B cell (primary cell): Measurements from ENCODE around the gene CFAP77. TPM values are rescaled to one million over a fixed set of nuclear protein-coding genes. Genes with fewer than 3 reads are reported as not detected.

ENCODE experiments used
- ATAC-seq: fragments of 200-7000 bp; cut with Tn5 transposase; one replicate; pipeline ENCODE4 v1.10.0; 2021; ENCODE audit warnings: low read depth, mild to moderate bottlenecking, moderate number of reproducible peaks, moderate library complexity
- CTCF ChIA-PET: fragments of 350-600 bp; sonication (Branson Sonifier 250); formaldehyde crosslinking; loops from one replicate; lab custom pipeline; 2021; ENCODE audit warnings: antibody characterized with exemption, inconsistent platforms; lab: Charles Lee
- POLR2A ChIA-PET: fragments of 350-600 bp; sonication (Branson Sonifier 250); formaldehyde crosslinking; loops from one replicate; lab custom pipeline; 2021; ENCODE audit warnings: antibody characterized with exemption; lab: Charles Lee
- DNase-seq: peaks from one replicate; pipeline ENCODE4 v3.0.0; 2013
- H2AFZ ChIP-seq: 2 replicates; pipeline ENCODE4 v1.6.1; 2012; ENCODE audit warnings: mild to moderate bottlenecking, low read depth, low read length; ENCODE audit not compliant: insufficient read depth, poor library complexity, severe bottlenecking
- H3K27ac ChIP-seq, 2 donors: 1 replicate in 1 of 2; 2 replicates in 1 of 2; pipeline ENCODE4 v1.5.1; 2012 to 2013; ENCODE audit warnings: low read length in 2 of 2, mild to moderate bottlenecking in 2 of 2, moderate library complexity in 1 of 2
- H3K27me3 ChIP-seq, 4 experiments: fragments of 200-600 bp in 1 of 4; sonication (generic) in 1 of 4; replicated peaks in 1 of 4; 1 replicate in 2 of 4; 2 replicates in 2 of 4; pipeline versions ENCODE4 v1.6.1 to v1.7.0; 2013 to 2016; ENCODE audit warnings: low read length in 3 of 4, mild to moderate bottlenecking in 2 of 4, mixed read lengths in 1 of 4, moderate library complexity in 1 of 4; ENCODE audit not compliant: insufficient read depth in 4 of 4, control insufficient read depth in 3 of 4; ENCODE audit errors: control extremely low read depth in 1 of 4
- H3K36me3 ChIP-seq, 2 experiments: replicated peaks in 1 of 2; 1 replicate in 1 of 2; 2 replicates in 1 of 2; pipeline versions ENCODE4 v1.6.1 to v1.7.1; 2013; ENCODE audit warnings: low read length in 1 of 2; ENCODE audit not compliant: insufficient read depth in 2 of 2, control insufficient read depth in 1 of 2; ENCODE audit errors: control extremely low read depth in 1 of 2, extremely low read depth in 1 of 2
- H3K4me1 ChIP-seq, 2 donors: fragments of 200-600 bp in 1 of 2; sonication (generic) in 1 of 2; 1 replicate in 1 of 2; 2 replicates in 1 of 2; pipeline versions ENCODE4 v1.5.1 to v1.6.1; 2013 to 2017; ENCODE audit warnings: low read length in 2 of 2; ENCODE audit not compliant: control insufficient read depth in 2 of 2, insufficient read depth in 2 of 2
- H3K4me2 ChIP-seq: replicated peaks from 2 replicates; pipeline ENCODE3; 2012; ENCODE audit warnings: mild to moderate bottlenecking, low read depth, low read length; ENCODE audit not compliant: poor library complexity, severe bottlenecking
- H3K4me3 ChIP-seq, 5 experiments: fragments of 200-600 bp in 1 of 5; sonication (generic) in 1 of 5; 1 replicate in 3 of 5; 2 replicates in 2 of 5; pipeline versions ENCODE4 v1.5.1 to v1.7.0; 2011 to 2016; ENCODE audit warnings: low read length in 4 of 5, mild to moderate bottlenecking in 4 of 5, low read depth in 2 of 5, control low read depth in 1 of 5, moderate library complexity in 1 of 5; ENCODE audit not compliant: insufficient read depth in 1 of 5; ENCODE audit errors: control extremely low read depth in 1 of 5, extremely low read depth in 1 of 5
- H3K79me2 ChIP-seq: fragments of 200-600 bp; sonication (generic); one replicate; pipeline ENCODE4 v1.6.0; 2016; ENCODE audit warnings: low read length; ENCODE audit not compliant: control insufficient read depth, insufficient read depth
- H3K9ac ChIP-seq: fragments of 200-600 bp; sonication (generic); 2 replicates; pipeline ENCODE4 v1.6.1; 2017; ENCODE audit warnings: mild to moderate bottlenecking, low read length, moderate library complexity
- H3K9me3 ChIP-seq, 3 donors: one replicate each; pipeline versions ENCODE4 v1.6.1 to v1.7.1; 2013; ENCODE audit warnings: low read length in 2 of 3; ENCODE audit not compliant: control insufficient read depth in 2 of 3, insufficient read depth in 1 of 3; ENCODE audit errors: control extremely low read depth in 1 of 3
- H4K20me1 ChIP-seq: 2 replicates; pipeline ENCODE4 v1.6.0; 2012; ENCODE audit warnings: mild to moderate bottlenecking, low read length; ENCODE audit not compliant: insufficient read depth, control insufficient read depth, poor library complexity, severe bottlenecking
- H3K27ac Mint-ChIP-seq: one replicate; pipeline ENCODE4 v1.8.0; 2021; ENCODE audit warnings: mixed read lengths
- H3K27me3 Mint-ChIP-seq: one replicate; pipeline ENCODE4 v1.8.0; 2021; ENCODE audit warnings: mixed read lengths
- H3K4me1 Mint-ChIP-seq: one replicate; pipeline ENCODE4 v1.8.0; 2021; ENCODE audit warnings: mixed read lengths
- H3K4me3 Mint-ChIP-seq: one replicate; pipeline ENCODE4 v1.8.0; 2021; ENCODE audit warnings: mixed read lengths
- H3K9me3 Mint-ChIP-seq: one replicate; pipeline ENCODE4 v1.8.0; 2022; ENCODE audit warnings: mixed read lengths; ENCODE audit not compliant: insufficient read depth
- EZH2 ChIP-seq: IDR thresholded peaks from 2 replicates; pipeline ENCODE4 v1.6.1; 2012; ENCODE audit warnings: borderline replicate concordance, low read depth, mild to moderate bottlenecking, moderate library complexity, low read length; ENCODE audit not compliant: insufficient read depth, poor library complexity, severe bottlenecking
- WGBS: methylation state at CpG from one replicate; pipeline ENCODE4 v1.1.5; 2013; ENCODE audit warnings: missing lambda C conversion rate; ENCODE audit not compliant: insufficient coverage; 5-methylcytosine and 5-hydroxymethylcytosine counted together
- intact Hi-C: fragments of 100-400 bp; cut with micrococcal nuclease; formaldehyde crosslinking; loops from one replicate; pipeline ENCODE4 v1.10.0; 2022
- polyA plus RNA-seq: library from polyadenylated mRNA; depleted of rRNA; stranded (reverse); fragments of >200 nt; gene quantifications from 2 replicates; pipeline ENCODE4 v1.2.3, GENCODE V29; 2012
- total RNA-seq, 2 donors: library from RNA; stranded (reverse); fragments of 120-200 nt in 1 of 2; gene quantifications; 1 replicate in 1 of 2; 2 replicates in 1 of 2; pipeline versions ENCODE4 v1.2.3 to v1.2.4, GENCODE V29; 2013 to 2022
- TF ChIP-seq, protein P1 (sequence below): fragments of 200-600 bp; IDR thresholded peaks from one replicate; pipeline ENCODE4 v1.8.0; 2022; ENCODE audit warnings: antibody characterized with exemption, mild to moderate bottlenecking

The CFAP77 gene
- total and polyA plus RNA-seq, 2 donors (not counting 1 experiment from before 2014, with no cell fraction given), result not detected

DNA sequence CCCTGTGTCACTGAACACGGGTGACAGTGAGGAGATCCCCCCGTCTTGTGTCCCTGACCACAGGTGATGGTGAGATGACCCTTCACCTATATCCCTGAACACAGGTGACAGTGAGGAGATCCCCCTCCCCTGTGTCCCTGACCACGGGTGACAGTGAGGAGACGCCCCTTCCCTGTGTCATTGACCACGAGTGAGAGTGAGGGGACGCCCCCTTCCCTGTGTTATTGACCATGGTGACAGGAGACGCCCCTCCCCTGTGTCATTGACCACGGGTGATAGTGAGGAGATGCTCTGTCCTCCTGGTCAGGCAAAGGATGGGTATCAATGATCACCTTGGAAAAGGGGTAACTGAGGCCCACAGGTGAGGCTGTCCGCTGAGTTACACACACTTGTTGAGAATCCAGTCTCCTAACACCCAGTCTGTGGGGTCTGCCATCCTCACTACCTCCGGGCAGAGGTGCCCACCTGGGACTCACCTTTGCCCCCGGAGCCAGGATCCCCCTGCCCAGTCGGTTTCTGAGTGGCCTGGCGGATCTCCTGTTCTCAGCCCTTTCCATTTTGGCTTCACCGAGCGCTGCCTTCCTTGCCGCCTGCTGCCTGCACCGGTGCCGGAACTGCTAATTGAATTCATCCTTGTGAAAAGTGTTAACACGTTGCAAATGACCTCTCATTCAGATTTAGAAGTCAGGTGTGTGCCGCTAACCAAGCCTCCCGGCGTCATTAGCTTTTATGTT lies 104.2 kb downstream of the CFAP77 start:
- Histone ChIP-seq H3K79me2 (no peaks in the 10 kb centered on the region), H3K36me3 (no peaks in the 10 kb centered on the region), H3K4me1 (no peaks in the 10 kb centered on the region), H2AFZ (no peak overlapping the region), H3K9me3 (no peaks in the 10 kb centered on the region), H3K4me3 (no peak overlapping the region), H3K9ac (no peak overlapping the region), H4K20me1 (no peaks in the 10 kb centered on the region), H3K27me3 (peaks cover 0 to 5% (median 0%) of the 10 kb centered on the region in 4 experiments), H3K27ac (no peak overlapping the region), H3K4me2 (no peak overlapping the region)
- POLR2A ChIA-PET, result no interaction called here
- Mint-ChIP-seq H3K27ac (no peak overlapping the region), H3K9me3 (no peaks in the 10 kb centered on the region), H3K27me3 (peaks cover 17% of the 10 kb centered on the region), H3K4me3 (no peak overlapping the region), H3K4me1 (no peaks in the 10 kb centered on the region)
- TF ChIP-seq, protein P1, sequence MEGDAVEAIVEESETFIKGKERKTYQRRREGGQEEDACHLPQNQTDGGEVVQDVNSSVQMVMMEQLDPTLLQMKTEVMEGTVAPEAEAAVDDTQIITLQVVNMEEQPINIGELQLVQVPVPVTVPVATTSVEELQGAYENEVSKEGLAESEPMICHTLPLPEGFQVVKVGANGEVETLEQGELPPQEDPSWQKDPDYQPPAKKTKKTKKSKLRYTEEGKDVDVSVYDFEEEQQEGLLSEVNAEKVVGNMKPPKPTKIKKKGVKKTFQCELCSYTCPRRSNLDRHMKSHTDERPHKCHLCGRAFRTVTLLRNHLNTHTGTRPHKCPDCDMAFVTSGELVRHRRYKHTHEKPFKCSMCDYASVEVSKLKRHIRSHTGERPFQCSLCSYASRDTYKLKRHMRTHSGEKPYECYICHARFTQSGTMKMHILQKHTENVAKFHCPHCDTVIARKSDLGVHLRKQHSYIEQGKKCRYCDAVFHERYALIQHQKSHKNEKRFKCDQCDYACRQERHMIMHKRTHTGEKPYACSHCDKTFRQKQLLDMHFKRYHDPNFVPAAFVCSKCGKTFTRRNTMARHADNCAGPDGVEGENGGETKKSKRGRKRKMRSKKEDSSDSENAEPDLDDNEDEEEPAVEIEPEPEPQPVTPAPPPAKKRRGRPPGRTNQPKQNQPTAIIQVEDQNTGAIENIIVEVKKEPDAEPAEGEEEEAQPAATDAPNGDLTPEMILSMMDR, result no peak
- no peak for TF ChIP-seq EZH2
- CTCF ChIA-PET, result no interaction called here
- ATAC-seq (no peak), DNase-seq (no peak)
- intact Hi-C loops, result no loop called here
- WGBS, result 78% methylated on average over 16 of the region's 22 CpGs

- Histone ChIP-seq H3K36me3 (no peaks in the 10 kb centered on the region), H3K27me3 (peaks cover 0 to 5% (median 0%) of the 10 kb centered on the region in 4 experiments), H3K4me3 (no peak overlapping the region), H3K27ac (no peak overlapping the region), H3K4me1 (no peaks in the 10 kb centered on the region), H3K79me2 (no peaks in the 10 kb centered on the region), H3K9me3 (no peaks in the 10 kb centered on the region), H2AFZ (no peak overlapping the region), H3K4me2 (no peak overlapping the region), H4K20me1 (no peaks in the 10 kb centered on the region), H3K9ac (no peak overlapping the region)
- TF ChIP-seq EZH2, result no peak
- TF ChIP-seq, protein P1, result no peak
- POLR2A ChIA-PET, result no interaction called here
- Mint-ChIP-seq H3K9me3 (no peaks in the 10 kb centered on the region), H3K4me1 (no peaks in the 10 kb centered on the region), H3K27me3 (peaks cover 17% of the 10 kb centered on the region), H3K4me3 (no peak overlapping the region), H3K27ac (no peak overlapping the region)
- no peak for ATAC-seq
- no peak for DNase-seq
- intact Hi-C loops, result no loop called here
- CTCF ChIA-PET, result no interaction called here
- whole genome bisulfite sequencing, result 57% methylated on average over 3 of the region's 8 CpGs
Observed at GRCh38 chr9:132514821-132515220, 104.8 kb downstream of the CFAP77 start.
